Measurements from ENCODE around the gene FLT3LG.
A peak's percentile ranks its signal among the peaks of the same experiment; 100 is the strongest.

The FLT3LG gene

GRCh38 chr19:49489601-49490167, 15.7 kb downstream of the FLT3LG start:
- no peak for DNase-seq

DNA sequence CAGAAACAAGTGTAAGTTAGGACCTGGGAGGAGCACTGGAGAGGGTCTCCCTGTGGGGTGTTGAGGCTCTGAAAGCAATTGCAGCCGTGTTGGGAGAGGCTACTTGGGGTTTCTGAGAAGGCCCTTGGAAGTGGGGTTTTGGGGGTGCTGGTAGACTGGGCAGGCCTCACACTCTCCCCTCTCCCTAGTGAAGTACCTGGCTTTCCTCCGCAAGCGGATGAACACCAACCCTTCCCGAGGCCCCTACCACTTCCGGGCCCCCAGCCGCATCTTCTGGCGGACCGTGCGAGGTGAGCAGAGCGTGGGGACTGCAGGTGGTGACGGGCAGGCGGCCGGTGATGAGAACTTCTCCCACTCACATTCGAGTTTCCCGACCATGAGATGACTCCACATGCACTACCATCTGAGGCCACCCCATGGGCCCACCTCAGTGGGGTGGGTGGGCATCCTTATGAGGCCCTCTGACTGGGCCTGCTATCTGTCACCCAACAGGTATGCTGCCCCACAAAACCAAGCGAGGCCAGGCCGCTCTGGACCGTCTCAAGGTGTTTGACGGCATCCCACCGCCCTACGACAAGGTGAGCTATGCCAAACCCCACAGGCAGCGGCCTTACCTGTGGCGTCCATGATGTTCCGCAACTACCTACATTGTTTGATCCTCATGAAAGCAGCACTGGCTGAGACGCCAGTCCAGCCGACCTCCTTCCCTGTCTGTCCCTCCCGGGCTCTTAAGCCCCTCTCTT, 16.4 kb downstream of the FLT3LG start:
- no peak for DNase-seq

GRCh38 chr19:49491030-49491803, 17.2 kb downstream of the FLT3LG start:
- no peak for DNase-seq

DNA sequence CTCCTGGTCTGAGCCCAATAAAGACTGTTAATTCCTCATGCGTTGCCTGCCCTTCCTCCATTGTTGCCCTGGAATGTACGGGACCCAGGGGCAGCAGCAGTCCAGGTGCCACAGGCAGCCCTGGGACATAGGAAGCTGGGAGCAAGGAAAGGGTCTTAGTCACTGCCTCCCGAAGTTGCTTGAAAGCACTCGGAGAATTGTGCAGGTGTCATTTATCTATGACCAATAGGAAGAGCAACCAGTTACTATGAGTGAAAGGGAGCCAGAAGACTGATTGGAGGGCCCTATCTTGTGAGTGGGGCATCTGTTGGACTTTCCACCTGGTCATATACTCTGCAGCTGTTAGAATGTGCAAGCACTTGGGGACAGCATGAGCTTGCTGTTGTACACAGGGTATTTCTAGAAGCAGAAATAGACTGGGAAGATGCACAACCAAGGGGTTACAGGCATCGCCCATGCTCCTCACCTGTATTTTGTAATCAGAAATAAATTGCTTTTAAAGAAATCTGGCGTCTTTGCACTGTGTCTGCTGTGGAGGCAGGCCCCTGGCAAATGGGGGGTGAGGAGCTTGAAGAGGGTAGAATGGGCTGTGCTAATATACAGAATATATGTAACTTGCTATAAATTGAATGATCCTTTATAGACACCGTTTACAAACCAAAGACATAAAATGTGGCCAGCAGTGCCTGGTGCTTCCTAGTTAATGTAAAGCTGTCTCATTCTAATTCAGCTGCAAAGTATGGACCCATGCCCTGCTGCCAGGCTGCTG, 18.0 kb downstream of the FLT3LG start:
- DNase-seq: no peak

DNA sequence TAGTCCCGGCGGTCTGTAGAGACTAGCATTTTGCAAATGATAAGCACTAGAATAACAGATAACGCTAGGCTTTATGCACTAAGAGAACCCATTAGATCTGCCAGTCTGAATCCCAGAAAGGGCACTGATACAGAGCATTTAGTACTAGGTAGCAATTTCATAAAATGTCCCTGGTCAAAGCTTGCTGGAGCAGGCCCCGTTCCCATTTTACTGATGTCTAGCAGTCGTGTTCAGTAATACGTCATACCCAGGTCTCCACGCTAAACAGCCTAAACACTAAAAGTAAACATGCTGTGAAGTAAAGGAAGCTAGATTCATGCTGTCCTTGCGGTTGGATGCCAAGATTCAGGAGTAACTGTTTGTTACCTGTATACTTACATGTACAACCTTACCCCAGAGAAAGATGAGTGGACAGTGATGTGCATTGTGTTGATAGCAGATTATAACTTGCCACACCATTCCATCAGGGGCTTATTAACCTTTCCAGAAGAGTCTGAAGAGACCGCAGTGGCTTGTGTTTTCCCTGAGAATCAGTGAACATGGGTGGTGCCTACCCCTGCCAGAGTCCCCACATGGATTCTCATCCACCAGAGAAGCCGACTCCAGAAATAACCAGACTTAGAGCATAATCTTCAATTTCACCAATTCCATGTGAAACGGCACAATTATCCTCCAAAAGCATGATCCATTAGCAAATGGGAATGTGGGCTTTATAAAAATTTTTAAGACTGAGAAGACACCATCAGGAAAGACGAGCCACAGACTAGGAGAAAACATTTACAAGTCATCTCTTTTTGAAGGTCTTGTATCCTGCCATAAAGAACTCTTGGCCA, 18.8 kb downstream of the FLT3LG start:
- no peak for DNase-seq

- no peak for DNase-seq
Observed at GRCh38 chr19:49496574-49497008, 22.6 kb downstream of the FLT3LG start.

GRCh38 chr19:49497047-49497788, 23.2 kb downstream of the FLT3LG start:
- no peak for DNase-seq

- no peak for DNase-seq
Observed at GRCh38 chr19:49497789-49498103, 23.7 kb downstream of the FLT3LG start.

GRCh38 chr19:49498475-49498874, 24.5 kb downstream of the FLT3LG start:
- no peak for DNase-seq

DNA sequence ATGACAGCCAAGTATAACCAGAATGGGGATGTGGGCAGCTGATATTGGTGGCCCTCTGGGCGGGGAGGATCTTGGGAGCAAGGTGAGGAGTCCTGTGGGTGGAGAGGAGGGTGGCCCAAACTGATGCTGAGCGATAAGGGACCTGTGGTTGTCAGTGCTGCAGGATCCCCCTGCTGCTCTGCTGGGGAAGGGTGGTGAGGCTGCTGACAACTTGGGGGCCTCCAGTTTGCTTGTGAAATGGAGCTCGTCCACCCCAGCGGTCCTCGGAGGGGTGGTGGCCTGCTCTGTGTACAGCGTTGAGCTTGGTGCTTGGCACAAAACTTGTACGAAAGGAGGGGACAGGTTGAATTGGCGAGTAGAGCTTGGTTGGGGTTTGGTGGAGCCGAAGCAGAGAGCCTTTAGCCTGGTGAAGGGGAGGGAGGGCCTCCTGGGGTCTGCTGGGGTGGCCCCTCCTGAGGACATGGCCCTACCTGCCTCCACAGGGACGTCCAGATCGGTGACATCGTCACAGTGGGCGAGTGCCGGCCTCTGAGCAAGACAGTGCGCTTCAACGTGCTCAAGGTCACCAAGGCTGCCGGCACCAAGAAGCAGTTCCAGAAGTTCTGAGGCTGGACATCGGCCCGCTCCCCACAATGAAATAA, 25.1 kb downstream of the FLT3LG start:
- DNase-seq: no peak

DNA sequence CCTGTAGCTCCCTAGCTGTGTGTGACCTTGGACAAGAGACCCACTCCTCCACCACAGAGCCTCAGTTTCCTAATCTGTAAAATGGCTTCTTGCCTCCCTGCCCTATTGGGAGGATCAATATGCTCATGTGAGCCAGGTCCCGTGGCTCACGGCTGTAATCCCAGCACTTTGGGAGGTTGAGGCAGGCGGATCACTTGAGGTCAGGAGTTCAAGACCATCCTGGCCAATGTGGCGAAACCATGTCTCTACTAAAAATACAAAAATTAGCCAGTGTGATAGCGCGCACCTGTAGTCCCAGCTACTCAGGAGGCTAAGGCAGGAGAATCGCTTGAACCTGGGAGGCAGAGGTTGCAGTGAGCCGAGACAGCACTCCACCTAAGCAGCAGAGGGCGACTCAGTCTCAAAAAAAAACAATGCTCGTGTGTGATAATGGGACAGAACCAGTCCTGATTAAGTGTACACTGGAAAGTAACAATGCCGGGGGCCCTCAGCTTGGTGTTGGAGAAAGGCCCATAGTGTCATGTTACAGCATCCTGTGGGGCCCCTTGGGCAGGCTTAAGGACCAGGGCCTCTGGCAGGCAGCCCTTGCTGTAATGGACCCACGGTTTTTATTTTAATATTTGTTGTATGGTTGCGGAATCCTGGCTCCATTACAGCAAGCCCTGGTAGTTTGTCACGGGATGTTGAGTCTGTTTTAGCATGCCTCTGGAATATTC, 29.0 kb downstream of the FLT3LG start:
- peak; percentile 54 for DNase-seq

GRCh38 chr19:49503582-49503962, 29.6 kb downstream of the FLT3LG start:
- no peak for DNase-seq

DNA sequence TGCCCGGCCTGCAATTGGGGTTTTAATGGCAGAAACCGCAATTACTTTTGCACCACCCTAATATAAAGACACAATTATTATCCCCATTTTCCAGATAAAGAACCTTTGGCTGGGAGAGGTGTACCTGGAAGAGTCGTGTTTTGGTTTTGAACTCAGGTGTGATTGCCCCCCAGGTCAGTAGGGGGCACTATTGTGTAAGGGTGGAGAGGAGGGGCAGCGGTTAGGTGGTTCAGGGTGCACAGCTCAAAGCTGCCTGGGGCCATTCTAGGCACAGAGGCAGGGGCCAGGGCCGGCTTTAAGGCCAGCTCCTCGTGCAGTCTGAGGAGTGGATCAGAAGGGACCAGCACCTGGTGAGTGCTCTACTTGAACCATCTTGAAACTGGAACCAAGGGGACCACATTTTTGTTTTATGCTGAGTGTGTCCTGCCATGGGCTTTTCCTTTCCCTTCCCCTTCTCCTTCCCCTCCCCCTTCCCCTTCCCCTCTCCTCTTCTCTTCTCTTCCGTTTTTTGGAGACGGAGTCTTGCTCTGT, 32.6 kb downstream of the FLT3LG start:
- DNase-seq: peak; percentile 62

GRCh38 chr19:49507803-49508494, 33.9 kb downstream of the FLT3LG start:
- DNase-seq: no peak

- no peak for DNase-seq
Observed at GRCh38 chr19:49512970-49513745, 39.1 kb downstream of the FLT3LG start.

- no peak for DNase-seq
Observed at GRCh38 chr19:49513746-49514118, 39.7 kb downstream of the FLT3LG start.

DNA sequence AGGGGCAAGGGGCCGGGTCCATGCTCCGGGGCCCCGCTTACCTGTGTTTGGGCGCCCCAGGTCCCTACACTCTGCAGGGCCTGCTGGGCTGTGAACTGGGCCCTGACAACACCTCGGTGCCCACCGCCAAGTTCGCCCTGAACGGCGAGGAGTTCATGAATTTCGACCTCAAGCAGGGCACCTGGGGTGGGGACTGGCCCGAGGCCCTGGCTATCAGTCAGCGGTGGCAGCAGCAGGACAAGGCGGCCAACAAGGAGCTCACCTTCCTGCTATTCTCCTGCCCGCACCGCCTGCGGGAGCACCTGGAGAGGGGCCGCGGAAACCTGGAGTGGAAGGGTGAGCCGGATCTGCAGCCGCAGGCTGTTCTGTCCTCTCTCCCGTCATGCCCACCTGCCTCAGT, 40.1 kb downstream of the FLT3LG start:
- no peak for DNase-seq

DNA sequence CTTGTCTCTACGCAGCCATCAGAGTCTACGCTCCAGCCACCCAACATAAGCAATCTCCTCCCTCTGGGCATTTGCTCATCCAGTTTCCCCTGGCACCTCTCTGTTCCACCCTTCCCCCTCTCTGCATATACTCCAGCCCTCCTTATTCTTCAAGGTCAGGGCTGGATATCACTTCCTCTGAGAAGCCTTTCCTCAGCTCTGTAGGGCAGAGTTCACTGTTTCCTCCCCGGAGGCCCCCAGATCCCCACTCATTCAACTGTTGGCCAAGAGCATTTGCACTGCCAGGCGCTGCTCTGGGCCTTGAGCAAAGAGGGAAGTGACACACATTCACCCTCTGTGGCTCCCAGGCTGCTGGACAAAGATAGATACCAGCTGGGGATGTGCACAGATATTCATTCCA, 41.8 kb downstream of the FLT3LG start:
- DNase-seq: no peak

- DNase-seq: no peak
Observed at GRCh38 chr19:49518033-49518432, 44.0 kb downstream of the FLT3LG start.

Measured in NCI-H1048 (cell line).